ENCODE data around the gene PPDPF.

DNA sequence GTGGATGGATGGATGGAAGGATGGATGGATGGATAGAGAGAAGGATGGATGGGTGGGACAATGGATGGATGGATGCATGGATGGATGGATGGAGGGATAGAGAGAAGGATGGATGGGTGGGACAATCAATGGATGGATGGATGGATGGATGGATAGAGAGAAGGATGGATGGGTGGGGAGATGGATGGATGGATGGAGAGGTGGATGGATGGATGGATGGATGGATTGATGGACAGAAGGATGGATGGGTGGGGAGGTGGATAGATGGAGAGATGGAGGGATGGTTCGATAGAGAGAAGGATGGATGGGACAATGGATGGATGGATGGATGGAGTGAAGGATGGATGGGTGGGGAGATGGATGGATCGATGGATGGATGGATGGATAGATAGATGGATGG is 28.0 kb upstream of the PPDPF start:
- TF ChIP-seq, protein P1, sequence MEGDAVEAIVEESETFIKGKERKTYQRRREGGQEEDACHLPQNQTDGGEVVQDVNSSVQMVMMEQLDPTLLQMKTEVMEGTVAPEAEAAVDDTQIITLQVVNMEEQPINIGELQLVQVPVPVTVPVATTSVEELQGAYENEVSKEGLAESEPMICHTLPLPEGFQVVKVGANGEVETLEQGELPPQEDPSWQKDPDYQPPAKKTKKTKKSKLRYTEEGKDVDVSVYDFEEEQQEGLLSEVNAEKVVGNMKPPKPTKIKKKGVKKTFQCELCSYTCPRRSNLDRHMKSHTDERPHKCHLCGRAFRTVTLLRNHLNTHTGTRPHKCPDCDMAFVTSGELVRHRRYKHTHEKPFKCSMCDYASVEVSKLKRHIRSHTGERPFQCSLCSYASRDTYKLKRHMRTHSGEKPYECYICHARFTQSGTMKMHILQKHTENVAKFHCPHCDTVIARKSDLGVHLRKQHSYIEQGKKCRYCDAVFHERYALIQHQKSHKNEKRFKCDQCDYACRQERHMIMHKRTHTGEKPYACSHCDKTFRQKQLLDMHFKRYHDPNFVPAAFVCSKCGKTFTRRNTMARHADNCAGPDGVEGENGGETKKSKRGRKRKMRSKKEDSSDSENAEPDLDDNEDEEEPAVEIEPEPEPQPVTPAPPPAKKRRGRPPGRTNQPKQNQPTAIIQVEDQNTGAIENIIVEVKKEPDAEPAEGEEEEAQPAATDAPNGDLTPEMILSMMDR (conservative IDR thresholded peaks at IDR 0.05; ENCODE audit: low read depth, low read length): no peak
- no peak for TF ChIP-seq EZH2 (IDR thresholded peaks at IDR 0.05; ENCODE audit: borderline replicate concordance, low read depth, low read length, poor library complexity, severe bottlenecking)
